Fibroblast of skin of left quadriceps (primary cell): Measurements from ENCODE around the gene ANK3.

Source experiments
- DNase-seq, 2 experiments: peaks; one replicate each; pipeline ENCODE4 v3.0.0-alpha.2; 2013; ENCODE audit warnings: low read depth in 2 of 2

The ANK3 gene

GRCh38 chr10:60230892-60231291 lies 158.8 kb downstream of the ANK3 start:
- no peak for DNase-seq

- DNase-seq = no peak
These were observed 165.5 kb downstream of the ANK3 start for GRCh38 chr10:60224066-60224705.

GRCh38 chr10:60222047-60222446 lies 167.6 kb downstream of the ANK3 start:
- DNase-seq = no peak

GRCh38 chr10:60212195-60212594 lies 177.5 kb downstream of the ANK3 start:
- DNase-seq = no peak

- no peak for DNase-seq
These were observed 179.7 kb downstream of the ANK3 start for GRCh38 chr10:60209874-60210570.

GRCh38 chr10:60208676-60209269 lies 180.9 kb downstream of the ANK3 start:
- peak; percentile 18 to 23 for DNase-seq

- no peak for DNase-seq
These were observed 181.8 kb downstream of the ANK3 start for GRCh38 chr10:60207894-60208293.

GRCh38 chr10:60206735-60207134 lies 182.9 kb downstream of the ANK3 start:
- DNase-seq = no peak

- no peak for DNase-seq
These were observed 183.9 kb downstream of the ANK3 start for GRCh38 chr10:60205741-60206140.

- peak; percentile 18 to 19 for DNase-seq
These were observed 185.6 kb downstream of the ANK3 start for GRCh38 chr10:60203993-60204618.

- no peak for DNase-seq
These were observed 189.0 kb downstream of the ANK3 start for GRCh38 chr10:60200682-60201053.

- no peak for DNase-seq
These were observed 189.5 kb downstream of the ANK3 start for GRCh38 chr10:60200012-60200681.

GRCh38 chr10:60197206-60197605 lies 192.5 kb downstream of the ANK3 start:
- DNase-seq = no peak

- no peak for DNase-seq
These were observed 195.3 kb downstream of the ANK3 start for GRCh38 chr10:60194421-60194820.

GRCh38 chr10:60192946-60193345 lies 196.7 kb downstream of the ANK3 start:
- DNase-seq = no peak

GRCh38 chr10:60189861-60190475 lies 199.7 kb downstream of the ANK3 start:
- DNase-seq = no peak

- no peak for DNase-seq
These were observed 201.1 kb downstream of the ANK3 start for GRCh38 chr10:60188548-60188947.

GRCh38 chr10:60187691-60188090 lies 202.0 kb downstream of the ANK3 start:
- DNase-seq = no peak

GRCh38 chr10:60186315-60187071 lies 203.2 kb downstream of the ANK3 start:
- no peak for DNase-seq

GRCh38 chr10:60185421-60185820 lies 204.3 kb downstream of the ANK3 start:
- DNase-seq = no peak

GRCh38 chr10:60182691-60183090 lies 207.0 kb downstream of the ANK3 start:
- DNase-seq = no peak
